Stimulated activated CD8-positive, alpha-beta memory T cell treated with anti-CD3 and anti-CD28 coated beads, Interleukin-12 subunit alpha, Interleukin-12 subunit beta, amount 100 ng/mL, for 1 hour (primary cell): Measurements from ENCODE around the gene CORT.
"Not testable (repeated sequence)": the region's sequence is repeated elsewhere in the genome, so short reads cannot be mapped to it uniquely, and the experiment has no call there.

Experiments used
- DNase-seq: peaks from one replicate; pipeline ENCODE4 v3.0.0-alpha.2; 2020; ENCODE audit warnings: low read depth

Gene CORT

GRCh38 chr1:10438677-10439163 lies 11.1 kb upstream of the CORT start:
- no peak for DNase-seq

- DNase-seq, result no peak
These were observed 9.5 kb upstream of the CORT start for GRCh38 chr1:10440305-10440704.

GRCh38 chr1:10440794-10441193 lies 9.0 kb upstream of the CORT start:
- no peak for DNase-seq

- no peak for DNase-seq
These were observed 5.6 kb upstream of the CORT start for GRCh38 chr1:10444248-10444647.

- DNase-seq, result no peak
These were observed 4.9 kb upstream of the CORT start for GRCh38 chr1:10444795-10445397.

DNA sequence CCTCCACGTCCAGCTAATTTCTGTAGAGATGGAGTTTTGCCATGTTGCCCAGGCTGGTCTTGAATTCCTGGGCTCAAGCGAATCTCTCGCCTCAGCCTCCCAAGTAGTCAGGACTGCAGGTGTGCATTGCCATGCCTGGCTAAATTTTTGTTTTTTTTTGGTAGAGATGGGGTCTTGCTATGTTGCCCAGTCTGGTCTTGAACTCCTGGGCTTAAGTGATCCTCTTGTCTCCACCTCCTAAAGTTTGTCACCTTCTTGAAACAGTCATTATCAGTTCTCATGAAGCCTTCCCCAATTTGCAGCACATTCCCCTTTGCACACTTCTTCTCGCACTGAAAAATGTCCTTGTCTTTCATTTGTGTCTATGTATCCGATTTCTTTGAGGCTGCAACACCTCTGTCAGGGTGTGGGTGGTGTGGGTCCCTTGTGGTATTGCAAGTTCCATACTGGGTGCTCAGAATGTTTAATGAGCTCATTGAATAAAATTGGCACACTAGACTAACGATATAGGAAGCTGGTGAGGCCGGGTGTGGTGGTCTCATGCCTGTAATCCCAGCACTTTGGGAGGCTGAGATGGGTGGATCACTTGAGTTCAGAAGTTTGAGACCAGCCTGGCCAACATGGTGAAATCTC lies 2.9 kb upstream of the CORT start:
- no peak for DNase-seq

DNA sequence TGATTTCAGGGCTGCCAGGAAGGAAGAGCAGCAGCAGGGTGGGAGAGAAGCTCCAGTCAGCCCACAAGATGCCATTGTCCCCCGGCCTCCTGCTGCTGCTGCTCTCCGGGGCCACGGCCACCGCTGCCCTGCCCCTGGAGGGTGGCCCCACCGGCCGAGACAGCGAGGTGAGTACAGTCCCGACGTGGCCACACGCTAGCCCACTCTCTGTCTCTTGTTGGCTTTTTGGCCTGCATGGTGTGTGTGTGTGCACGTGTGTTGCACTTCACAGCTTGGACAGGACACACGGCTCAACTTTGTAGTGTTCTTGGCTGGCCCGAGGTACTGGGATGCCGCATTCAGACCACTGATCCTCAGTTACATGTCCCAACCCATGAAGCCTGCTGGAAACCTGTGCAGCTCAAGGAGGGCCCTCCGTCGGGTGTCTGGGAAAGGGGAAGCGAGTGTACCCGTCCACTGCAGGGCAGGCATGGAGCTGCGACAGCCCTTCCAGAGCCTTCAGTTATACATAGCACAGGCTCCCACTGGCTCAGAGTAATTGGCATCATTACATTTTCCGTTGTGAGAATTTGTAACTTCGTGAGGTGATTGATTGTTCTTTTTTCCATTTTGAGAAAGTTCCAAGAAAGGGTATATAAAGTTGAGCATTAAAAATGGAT lies 454 bp downstream of the CORT start:
- no peak for DNase-seq

GRCh38 chr1:10450836-10451235 lies 1.0 kb downstream of the CORT start:
- DNase-seq, result no peak

DNA sequence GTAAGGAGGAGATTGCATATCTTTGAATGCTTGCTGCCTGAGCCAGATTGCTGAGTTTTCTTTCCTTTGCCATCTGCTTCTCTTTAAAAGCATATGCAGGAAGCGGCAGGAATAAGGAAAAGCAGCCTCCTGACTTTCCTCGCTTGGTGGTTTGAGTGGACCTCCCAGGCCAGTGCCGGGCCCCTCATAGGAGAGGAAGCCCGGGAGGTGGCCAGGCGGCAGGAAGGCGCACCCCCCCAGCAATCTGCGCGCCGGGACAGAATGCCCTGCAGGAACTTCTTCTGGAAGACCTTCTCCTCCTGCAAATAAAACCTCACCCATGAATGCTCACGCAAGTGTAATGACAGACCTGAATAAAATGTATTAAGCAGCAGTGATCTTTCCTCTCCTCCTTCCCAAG lies 1.5 kb downstream of the CORT start:
- DNase-seq, result no peak

- DNase-seq, result no peak
These were observed 6.2 kb downstream of the CORT start for GRCh38 chr1:10456048-10456447.

DNA sequence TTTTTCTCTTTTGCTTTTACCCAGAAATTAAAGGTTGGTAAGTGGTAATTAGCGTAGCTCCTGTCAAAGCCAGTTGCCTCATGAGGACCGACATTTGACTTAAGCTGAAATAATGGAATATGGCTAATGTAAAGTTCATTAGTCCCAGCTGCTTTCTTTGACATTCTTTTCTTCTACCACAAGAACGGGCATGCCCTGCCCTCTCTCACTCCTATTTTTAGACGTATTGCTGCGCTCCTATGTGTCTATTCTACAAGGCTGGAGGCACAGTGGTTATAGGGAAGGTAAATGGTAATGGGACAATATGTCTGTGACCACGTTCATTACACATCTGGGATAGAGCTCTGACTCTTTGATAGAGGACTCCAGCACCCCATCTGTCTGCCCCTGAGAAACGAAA lies 6.8 kb downstream of the CORT start:
- DNase-seq, result no peak

DNA sequence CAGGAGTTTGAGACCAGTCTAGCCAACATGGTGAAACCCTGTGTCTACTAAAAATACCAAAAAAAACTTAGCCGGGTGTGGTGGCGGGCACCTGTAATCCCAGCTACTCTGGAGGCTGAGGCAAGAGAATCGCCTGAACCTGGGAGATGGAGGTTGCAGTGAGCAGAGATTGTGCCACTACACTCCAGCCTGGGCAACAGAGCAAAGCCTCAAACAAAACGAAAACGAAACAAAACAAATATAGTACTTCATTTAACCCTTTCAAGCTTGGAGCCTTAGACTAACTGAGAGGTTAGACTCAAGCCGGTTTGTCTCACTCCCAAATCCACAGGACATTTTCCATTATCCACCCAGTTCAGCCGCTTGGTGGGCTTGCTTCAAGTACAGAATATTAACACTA lies 7.6 kb downstream of the CORT start:
- not testable (repeated sequence) for DNase-seq

DNA sequence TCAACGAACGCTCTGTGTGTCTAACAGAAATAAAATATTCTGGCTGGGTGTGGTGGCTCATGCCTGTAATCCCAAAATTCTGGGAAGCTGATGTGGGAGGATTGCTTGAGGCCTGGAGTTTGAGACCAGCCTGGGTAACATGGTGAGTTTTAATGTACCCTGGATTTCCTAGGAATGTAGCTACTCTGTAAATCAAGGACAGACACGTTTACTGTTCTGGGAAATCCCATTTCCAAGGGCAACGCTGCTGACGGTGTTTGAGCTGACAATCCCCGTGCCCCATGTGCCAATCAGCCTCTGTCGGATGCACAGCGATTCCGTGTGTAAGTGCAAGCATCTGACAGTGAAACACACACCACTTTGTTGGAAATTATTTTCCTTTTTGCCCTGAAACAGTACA lies 8.0 kb downstream of the CORT start:
- DNase-seq, result no peak

DNA sequence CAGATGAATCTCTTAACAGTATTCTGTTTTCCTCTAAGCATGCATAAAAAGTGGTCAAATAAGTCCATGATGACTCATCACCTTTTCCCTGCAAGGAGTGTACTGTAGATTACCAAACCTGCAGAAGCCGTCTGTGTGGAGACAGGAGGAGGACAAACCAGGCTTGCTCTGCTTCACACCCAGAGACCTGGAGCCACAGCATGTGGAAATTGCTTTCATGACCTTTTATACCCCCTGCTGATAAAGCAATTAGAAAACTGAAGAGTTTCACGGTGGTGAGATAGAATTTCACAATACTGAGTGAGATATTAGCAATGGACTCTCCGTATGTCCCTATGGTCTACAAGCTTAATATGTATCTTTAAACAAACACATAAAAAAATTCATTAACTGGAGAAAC lies 9.4 kb downstream of the CORT start:
- no peak for DNase-seq

GRCh38 chr1:10467078-10467477 lies 17.2 kb downstream of the CORT start:
- DNase-seq, result no peak

DNA sequence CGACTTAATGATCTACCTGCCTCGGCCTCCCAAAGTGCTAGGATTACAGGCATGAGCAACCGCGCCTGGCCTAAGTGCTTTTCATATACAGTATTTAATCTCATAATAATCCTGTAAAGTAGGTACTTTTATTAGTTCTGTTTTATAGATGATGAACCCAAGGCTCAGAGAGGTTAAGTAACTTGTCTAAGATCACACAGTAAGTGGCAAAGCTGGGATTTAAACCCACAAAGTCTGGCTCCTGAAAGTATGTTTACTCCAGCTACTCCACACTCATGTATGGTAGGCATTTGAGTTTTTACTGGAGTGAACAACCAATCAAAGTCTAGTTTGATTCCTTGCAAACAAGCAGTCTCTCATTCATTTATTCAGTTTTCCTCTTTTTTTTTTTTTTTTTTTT lies 20.2 kb downstream of the CORT start:
- DNase-seq, result no peak

DNA sequence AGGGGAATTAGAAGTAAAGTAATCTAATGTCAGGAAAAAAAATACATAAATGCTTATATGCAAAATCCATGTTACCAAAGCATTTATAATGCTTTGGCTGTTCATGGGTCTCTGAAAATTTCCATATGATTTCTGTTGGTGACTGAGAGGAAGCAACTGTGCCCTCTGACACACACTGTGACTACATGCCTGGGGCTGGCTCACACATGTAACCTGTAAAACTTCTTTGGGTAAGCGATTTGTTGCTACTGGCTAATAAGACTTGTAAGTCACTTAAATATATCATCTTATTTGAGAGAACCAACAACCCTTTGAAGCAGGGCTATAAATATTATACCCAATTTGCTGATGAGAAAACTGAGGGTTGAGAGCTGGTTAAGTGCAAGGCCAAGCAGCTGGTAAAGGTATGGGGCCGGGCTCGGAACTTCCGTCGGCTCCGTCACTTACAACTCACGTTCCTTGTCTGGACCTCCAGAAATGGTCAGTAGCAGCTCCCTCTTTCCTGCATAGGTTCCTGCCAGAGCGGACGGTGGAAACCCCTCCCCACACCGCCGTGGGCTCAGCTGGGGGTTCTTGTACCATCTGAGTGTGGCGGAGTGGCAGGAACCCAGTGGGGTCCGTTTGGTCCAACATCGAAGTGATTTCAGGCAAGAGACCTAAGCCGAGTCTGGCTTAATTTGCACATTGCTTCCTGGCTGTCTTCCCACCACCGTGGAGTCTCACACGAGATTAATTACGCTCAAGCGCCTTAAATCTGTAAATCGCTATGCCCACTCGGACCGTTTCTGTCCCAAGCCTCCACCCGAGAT lies 21.8 kb downstream of the CORT start:
- DNase-seq, result no peak

GRCh38 chr1:10472220-10473144 lies 22.7 kb downstream of the CORT start, which contains the start of gene DFFA:
Gene DFFA (minus strand): TSS chr1:10472529. CDS start chr1:10472458, 71 bp downstream.
- peak; percentile 83 for DNase-seq

GRCh38 chr1:10473145-10473765 lies 23.4 kb downstream of the CORT start:
- DNase-seq, result no peak

DNA sequence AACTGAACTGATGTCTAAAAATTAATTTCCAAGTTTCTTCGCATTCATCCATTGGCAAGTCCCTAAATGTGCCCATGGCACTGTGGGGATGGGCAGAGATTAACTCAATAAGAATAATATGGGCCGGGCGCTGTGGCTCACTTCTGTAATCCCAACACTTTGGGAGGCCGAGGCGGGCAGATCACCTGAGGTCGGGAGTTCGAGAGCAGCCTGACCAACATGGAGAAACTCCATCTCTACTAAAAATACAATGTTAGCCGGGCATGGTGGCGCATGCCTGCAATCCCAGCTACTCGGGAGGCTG lies 24.4 kb downstream of the CORT start:
- not testable (repeated sequence) for DNase-seq
